Coronary artery (tissue), 2 donors: Measurements from ENCODE around the gene SH3BGR.

Source experiments
- DNase-seq: peaks from one replicate; pipeline ENCODE4 v3.0.0-alpha.2; 2017; ENCODE audit warnings: low spot score
- H3K27ac ChIP-seq, 2 donors: fragments of 200-600 bp; sonication (generic); one replicate each; pipeline ENCODE4 v1.5.1; 2016 to 2019
- H3K4me3 ChIP-seq: fragments of 200-600 bp; sonication (generic); 2 replicates; pipeline ENCODE4 v1.5.1; 2016; ENCODE audit warnings: mild to moderate bottlenecking, moderate library complexity
- CTCF ChIP-seq: fragments of 200-600 bp; sonication (generic); IDR thresholded peaks from one replicate; pipeline ENCODE4 v1.5.1; 2019; ENCODE audit warnings: antibody characterized with exemption

The SH3BGR gene

GRCh38 chr21:39513735-39514134 is 62.0 kb downstream of the SH3BGR start:
- Histone ChIP-seq H3K4me3 (no peak overlapping the region), H3K27ac (no peak overlapping the region)
- DNase-seq, result no peak
- no peak for TF ChIP-seq CTCF

GRCh38 chr21:39515684-39516472 is 64.1 kb downstream of the SH3BGR start:
- no peak for TF ChIP-seq CTCF
- Histone ChIP-seq H3K27ac (no peak overlapping the region), H3K4me3 (no peak overlapping the region)
- no peak for DNase-seq

DNA sequence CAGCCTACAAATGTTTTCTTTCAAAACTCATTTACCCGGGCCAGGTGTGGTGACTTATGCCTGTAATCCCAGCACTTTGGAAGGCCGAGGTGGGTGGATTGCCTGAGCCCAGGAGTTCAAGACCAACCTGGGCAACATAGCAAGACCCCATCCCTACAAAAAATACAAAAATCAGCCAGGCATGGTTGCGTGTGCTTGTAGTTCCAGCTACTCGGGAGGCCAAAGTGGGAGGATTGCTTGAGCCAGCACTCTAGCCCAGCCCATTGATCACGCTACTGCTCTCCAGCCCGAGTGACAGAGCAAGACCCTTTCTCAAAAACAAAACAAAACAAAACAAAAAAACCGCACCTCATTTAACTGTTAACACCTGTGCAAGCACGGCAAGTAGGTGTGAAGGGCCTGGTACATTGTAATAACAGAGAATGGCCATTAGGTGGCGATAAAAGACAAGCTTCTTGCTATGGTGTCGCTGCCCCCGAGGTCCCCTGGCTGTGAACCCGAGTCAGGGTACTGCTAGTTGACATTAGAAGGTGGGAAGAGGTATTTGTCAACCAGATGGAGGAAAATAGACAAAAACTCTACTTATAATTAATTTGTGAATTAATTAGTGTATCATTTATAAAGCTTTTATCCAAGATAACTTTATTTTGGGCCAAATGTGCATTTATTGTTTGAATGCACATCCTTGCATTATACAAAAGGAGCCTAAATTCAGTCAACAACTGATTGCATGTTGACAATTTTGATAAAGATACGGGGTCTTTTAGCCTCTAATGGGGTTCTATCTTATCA is 66.5 kb downstream of the SH3BGR start:
- TF ChIP-seq CTCF, result peak; percentile 75
- DNase-seq, result no peak
- Histone ChIP-seq H3K27ac (no peak overlapping the region), H3K4me3 (no peak overlapping the region)

DNA sequence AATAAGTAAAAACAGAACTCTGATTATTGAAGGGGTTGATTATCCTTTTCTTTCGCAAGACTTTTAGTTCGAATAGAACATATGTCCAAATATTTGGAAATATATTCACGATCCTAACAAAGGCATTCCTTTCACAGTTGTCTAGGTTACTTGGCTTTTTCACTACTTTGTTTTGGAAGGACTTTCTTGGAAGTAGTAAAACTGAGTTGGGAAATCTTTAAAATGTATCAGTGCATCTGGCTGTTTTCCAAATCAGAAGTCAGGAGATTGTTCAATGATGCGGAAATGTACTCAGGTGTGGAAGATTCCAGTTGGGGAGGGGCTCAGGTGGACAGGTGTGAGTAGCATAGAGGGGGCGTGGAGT is 67.1 kb downstream of the SH3BGR start:
- Histone ChIP-seq H3K27ac (no peak overlapping the region), H3K4me3 (no peak overlapping the region)
- no peak for DNase-seq
- TF ChIP-seq CTCF, result no peak

- DNase-seq, result no peak
- no peak for TF ChIP-seq CTCF
- H3K27ac ChIP-seq, result no peak overlapping the region
- no peak overlapping the region for H3K4me3 ChIP-seq
These were observed 68.1 kb downstream of the SH3BGR start for GRCh38 chr21:39519835-39520234.

DNA sequence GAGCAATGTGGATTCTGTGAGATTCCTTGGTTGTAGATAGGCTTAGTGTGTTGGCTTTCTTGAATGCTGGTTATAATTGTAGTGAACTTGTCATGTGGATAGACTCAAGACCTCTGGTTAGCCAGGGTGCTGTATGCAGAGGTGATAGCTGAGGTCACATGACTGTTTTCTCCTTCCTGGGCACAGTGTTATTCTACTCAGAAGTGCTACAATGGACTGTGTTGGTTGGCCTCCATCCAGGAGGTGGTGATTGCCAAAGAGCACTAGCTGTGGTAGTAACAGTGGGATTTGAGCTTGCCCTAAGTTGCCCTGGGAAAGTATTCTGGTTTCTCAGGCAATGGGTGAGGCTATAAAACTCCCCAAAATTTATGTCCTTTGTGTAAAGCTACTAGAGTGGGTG is 71.6 kb downstream of the SH3BGR start:
- Histone ChIP-seq H3K27ac (no peak overlapping the region), H3K4me3 (no peak overlapping the region)
- TF ChIP-seq CTCF, result no peak
- DNase-seq, result no peak

GRCh38 chr21:39523915-39524314 is 72.1 kb downstream of the SH3BGR start:
- Histone ChIP-seq H3K4me3 (no peak overlapping the region), H3K27ac (no peak overlapping the region)
- no peak for TF ChIP-seq CTCF
- no peak for DNase-seq
